Middle frontal gyrus (tissue), 1 donor: ENCODE data around the gene SEMA3C.

Experiments used
- DNase-seq: peaks from one replicate; pipeline ENCODE4 v3.0.0-alpha.2; 2015; ENCODE audit warnings: low spot score; ENCODE audit errors: extremely low spot score

Gene SEMA3C

GRCh38 chr7:80699721-80700256 lies 219.1 kb downstream of the SEMA3C start:
- DNase-seq: no peak

DNA sequence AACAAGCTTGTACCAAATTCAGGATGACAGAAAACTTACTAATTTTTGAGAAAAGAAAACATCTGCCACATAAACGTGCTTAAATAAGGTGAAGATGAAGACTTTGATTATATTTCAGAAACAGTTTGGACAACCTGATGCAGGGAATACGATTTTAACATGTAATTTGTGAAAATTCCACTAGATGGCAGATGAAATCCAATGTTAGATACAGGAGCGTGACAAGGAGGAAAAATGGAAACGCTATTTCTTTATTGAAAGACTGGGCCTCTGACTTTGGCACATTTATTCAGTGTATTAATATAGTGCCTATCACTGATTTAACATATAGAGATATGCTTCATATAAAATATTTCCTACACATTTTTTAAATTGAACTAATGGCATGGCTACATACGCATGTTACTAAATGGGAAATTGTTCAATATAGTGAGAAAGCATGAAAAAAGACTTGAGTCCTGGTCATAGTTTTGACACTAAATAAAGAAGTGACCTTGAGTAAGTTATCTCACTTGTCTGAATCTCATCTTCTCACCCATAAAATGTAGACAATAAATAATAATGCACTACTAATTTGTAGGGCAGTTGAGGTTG lies 219.7 kb downstream of the SEMA3C start:
- DNase-seq: peak; percentile 71
